ENCODE results near the gene PCMTD2.

Gene PCMTD2

DNA sequence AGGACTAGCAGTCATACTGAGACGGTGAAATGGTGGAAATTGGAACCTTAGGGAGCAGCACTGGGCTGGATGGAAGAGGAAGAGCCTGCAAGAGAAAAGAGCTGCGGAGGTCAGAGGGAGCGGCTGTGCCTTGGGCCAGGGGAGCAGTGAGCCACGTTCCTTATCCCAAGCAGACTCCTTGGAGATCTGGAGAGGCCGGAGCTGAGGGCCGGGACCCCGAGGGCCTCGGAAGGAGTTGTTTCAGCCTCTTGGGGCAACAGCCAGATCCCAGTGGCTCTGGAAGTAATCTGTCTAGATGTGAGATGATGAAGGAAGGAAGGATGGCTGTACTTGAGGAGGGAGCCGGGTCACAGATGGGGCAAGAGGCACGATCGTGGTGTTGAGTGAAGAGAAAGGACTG is 16.1 kb downstream of the PCMTD2 start:
- no peaks in the 10 kb centered on the region for H3K27me3 Mint-ChIP-seq (ENCODE audit: low read depth)
- TF ChIP-seq, protein P1, sequence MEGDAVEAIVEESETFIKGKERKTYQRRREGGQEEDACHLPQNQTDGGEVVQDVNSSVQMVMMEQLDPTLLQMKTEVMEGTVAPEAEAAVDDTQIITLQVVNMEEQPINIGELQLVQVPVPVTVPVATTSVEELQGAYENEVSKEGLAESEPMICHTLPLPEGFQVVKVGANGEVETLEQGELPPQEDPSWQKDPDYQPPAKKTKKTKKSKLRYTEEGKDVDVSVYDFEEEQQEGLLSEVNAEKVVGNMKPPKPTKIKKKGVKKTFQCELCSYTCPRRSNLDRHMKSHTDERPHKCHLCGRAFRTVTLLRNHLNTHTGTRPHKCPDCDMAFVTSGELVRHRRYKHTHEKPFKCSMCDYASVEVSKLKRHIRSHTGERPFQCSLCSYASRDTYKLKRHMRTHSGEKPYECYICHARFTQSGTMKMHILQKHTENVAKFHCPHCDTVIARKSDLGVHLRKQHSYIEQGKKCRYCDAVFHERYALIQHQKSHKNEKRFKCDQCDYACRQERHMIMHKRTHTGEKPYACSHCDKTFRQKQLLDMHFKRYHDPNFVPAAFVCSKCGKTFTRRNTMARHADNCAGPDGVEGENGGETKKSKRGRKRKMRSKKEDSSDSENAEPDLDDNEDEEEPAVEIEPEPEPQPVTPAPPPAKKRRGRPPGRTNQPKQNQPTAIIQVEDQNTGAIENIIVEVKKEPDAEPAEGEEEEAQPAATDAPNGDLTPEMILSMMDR (IDR thresholded peaks at IDR 0.05; ENCODE audit: unreplicated experiment in 3 of 3) = no peak

DNA sequence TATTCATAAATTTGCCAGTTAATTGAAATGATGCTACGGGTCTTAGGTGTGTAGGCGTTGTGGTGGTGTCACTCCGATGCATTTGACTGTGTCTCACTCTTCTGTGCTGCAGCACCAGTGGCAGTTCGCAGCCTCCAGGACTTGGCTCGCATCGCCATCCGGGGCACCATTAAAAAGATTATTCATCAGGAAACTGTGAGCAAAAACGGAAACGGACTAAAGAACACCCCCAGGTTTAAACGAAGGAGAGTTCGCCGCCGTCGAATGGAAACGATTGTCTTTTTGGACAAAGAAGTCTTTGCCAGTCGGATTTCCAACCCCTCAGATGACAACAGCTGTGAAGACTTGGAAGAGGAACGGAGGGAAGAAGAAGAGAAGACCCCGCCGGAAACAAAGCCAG is 17.6 kb downstream of the PCMTD2 start:
- Mint-ChIP-seq H3K36me3 (ENCODE audit: low read depth) (peaks cover 53% of the 10 kb centered on the region), H3K4me3 (no peak overlapping the region), H3K4me1 (no peaks in the 10 kb centered on the region), H3K27me3 (ENCODE audit: low read depth) (no peaks in the 10 kb centered on the region), H3K9me3 (no peaks in the 10 kb centered on the region), H3K27ac (no peak overlapping the region)
- TF ChIP-seq, protein P1 (IDR thresholded peaks at IDR 0.05; ENCODE audit: unreplicated experiment in 3 of 3) = no peak

More for the DNA sequence above, 16.1 kb downstream of the PCMTD2 start:
- Mint-ChIP-seq H3K27ac (no peak overlapping the region), H3K4me1 (no peaks in the 10 kb centered on the region), H3K36me3 (ENCODE audit: low read depth) (peaks cover 53% of the 10 kb centered on the region), H3K9me3 (no peaks in the 10 kb centered on the region), H3K4me3 (no peak overlapping the region)

DNA sequence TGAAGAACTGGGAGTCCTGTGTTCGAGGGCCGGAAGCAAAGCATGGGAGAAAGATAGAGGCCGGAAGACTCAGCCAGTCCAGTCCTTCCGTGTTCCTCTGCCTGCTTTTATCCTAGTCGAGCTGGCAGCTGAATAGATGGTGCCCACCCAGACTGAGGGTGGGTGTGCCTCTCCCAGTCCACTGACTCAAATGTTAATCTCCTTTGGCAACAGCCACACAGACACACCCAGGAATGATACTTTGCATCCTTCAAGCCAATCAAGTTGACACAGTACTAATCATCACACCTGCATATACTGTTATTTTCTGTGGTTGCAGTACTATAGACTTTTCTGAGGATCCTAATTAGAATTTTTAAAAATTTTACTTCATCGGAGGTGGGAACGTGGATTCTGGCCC is 21.3 kb downstream of the PCMTD2 start:
- Mint-ChIP-seq H3K27ac (no peak overlapping the region), H3K9me3 (no peaks in the 10 kb centered on the region), H3K4me1 (no peaks in the 10 kb centered on the region), H3K4me3 (no peak overlapping the region), H3K27me3 (ENCODE audit: low read depth) (peaks cover 3% of the 10 kb centered on the region), H3K36me3 (ENCODE audit: low read depth) (peaks cover 23% of the 10 kb centered on the region)
- TF ChIP-seq, protein P1 (IDR thresholded peaks at IDR 0.05; ENCODE audit: unreplicated experiment in 3 of 3) = no peak

DNA sequence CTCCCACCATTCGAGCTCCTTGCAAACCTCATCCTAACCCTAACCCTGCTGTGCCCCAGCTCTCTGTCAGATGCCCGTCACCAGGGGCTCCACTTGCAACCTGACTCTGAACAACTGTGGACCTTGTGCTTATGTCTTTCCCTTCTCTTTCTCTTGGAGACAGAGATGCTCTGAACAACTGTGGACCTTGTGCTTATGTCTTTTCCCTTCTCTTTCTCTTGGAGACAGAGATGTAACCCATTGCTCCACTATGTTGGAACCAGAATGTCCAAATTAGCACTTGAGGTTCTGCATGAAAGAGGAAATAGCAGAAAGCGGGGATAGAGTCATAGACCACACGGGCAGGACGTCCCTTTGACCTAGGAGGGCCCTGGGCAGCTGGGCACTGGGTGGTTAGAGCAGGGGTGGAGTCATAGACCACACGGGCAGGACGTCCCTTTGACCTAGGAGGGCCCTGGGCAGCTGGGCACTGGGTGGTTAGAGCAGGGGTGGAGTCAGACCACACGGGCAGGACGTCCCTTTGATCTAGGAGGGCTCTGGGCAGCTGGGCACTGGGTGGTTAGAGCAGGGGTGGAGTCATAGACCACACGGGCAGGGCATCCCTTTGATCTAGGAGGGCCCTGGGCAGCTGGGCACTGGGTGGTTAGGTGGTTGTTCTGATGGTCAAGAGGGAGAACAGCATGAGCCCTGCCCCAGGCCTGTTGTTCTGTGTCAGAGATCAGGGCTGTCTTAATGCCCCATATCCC is 22.2 kb downstream of the PCMTD2 start:
- no peak overlapping the region for H3K27ac Mint-ChIP-seq
- H3K36me3 Mint-ChIP-seq (ENCODE audit: low read depth) = peaks cover 20% of the 10 kb centered on the region
- H3K27me3 Mint-ChIP-seq (ENCODE audit: low read depth) = peaks cover 5% of the 10 kb centered on the region
- no peak overlapping the region for H3K4me3 Mint-ChIP-seq
- H3K4me1 Mint-ChIP-seq = no peaks in the 10 kb centered on the region
- H3K9me3 Mint-ChIP-seq = no peaks in the 10 kb centered on the region
- TF ChIP-seq, protein P1 (IDR thresholded peaks at IDR 0.05; ENCODE audit: unreplicated experiment in 3 of 3) = no peak

DNA sequence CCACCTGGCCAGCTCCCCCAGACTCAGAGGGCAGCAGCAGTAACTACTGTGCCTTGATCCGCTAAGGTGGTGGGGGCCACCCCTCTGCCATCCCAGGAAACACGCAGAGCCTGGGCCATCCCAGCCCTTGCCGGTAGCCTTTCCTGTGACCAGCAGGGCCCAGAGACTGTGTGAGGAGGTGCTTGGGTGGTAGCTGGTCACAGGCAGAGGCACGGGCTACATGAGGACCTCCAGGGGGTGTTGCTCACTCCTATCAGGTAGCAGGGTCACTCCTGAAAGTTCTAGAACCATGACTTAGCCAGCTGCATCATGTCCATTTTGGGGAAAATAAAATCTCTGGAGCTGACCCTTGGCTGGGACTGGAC is 22.8 kb downstream of the PCMTD2 start:
- TF ChIP-seq, protein P1 (IDR thresholded peaks at IDR 0.05; ENCODE audit: unreplicated experiment in 3 of 3) = no peak
- Mint-ChIP-seq H3K4me3 (no peak overlapping the region), H3K27ac (no peak overlapping the region), H3K36me3 (ENCODE audit: low read depth) (peaks cover 15% of the 10 kb centered on the region), H3K9me3 (no peaks in the 10 kb centered on the region), H3K4me1 (no peaks in the 10 kb centered on the region), H3K27me3 (ENCODE audit: low read depth) (peaks cover 7% of the 10 kb centered on the region)

DNA sequence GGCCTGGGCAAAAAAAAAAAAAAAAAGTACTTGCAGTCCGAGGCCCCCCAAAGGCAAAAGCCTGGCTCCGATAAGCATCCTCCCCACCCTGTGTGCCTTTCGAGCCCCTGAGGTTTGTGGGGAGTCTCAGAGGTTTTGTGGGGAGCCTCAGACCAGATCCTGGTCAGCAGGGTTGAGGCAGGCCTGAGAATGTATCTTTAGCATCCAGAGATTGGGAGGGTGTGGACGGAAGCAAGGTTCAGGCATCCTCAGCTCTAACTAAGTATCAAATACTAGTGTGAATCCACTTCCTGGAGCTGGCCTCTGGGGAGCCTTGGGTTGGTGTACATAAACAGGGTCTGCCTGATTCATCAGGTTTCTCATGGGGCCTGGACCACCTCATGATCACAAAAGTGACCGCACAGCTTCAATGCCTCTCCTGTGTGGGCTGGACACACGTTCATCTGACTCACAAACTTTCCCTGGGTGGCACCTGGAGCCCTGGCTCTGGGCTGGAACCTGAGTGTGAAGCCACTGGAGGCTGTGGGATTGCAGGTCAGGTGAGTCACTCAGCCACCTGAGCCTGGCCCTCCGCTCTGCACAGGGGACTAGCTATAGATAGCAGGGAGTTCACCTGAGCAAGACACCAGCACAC is 24.4 kb downstream of the PCMTD2 start:
- H3K27me3 Mint-ChIP-seq (ENCODE audit: low read depth) = peaks cover 7% of the 10 kb centered on the region
- H3K4me1 Mint-ChIP-seq = no peaks in the 10 kb centered on the region
- peaks cover 5% of the 10 kb centered on the region for H3K9me3 Mint-ChIP-seq
- H3K36me3 Mint-ChIP-seq (ENCODE audit: low read depth) = peaks cover 10% of the 10 kb centered on the region
- TF ChIP-seq, protein P1 (IDR thresholded peaks at IDR 0.05; ENCODE audit: unreplicated experiment in 3 of 3) = no peak
- no peak overlapping the region for H3K4me3 Mint-ChIP-seq
- no peak overlapping the region for H3K27ac Mint-ChIP-seq
